H9 (cell line): ENCODE data around the gene SP3. TPM values are rescaled to one million over a fixed set of nuclear protein-coding genes. Genes with fewer than 3 reads are reported as not detected.

Experiments used
- DNase-seq: peaks from one replicate; pipeline ENCODE4 v3.0.0-alpha.2; 2017
- H2AFZ ChIP-seq: one replicate; pipeline ENCODE4 v1.6.1; 2013; ENCODE audit warnings: mild to moderate bottlenecking, low read length, control low read depth, moderate library complexity
- H2AK5ac ChIP-seq: 2 replicates; pipeline ENCODE4 v1.6.1; 2013; ENCODE audit warnings: low read length, control low read depth, mixed read lengths; ENCODE audit not compliant: insufficient read length
- H2BK120ac ChIP-seq: one replicate; pipeline ENCODE4 v1.6.1; 2013; ENCODE audit warnings: low read depth, mild to moderate bottlenecking, low read length, control low read depth, inconsistent platforms; ENCODE audit not compliant: poor library complexity, severe bottlenecking
- H2BK12ac ChIP-seq: 2 replicates; pipeline ENCODE4 v1.6.1; 2013; ENCODE audit warnings: low read length, control low read depth, mixed read lengths, low read depth; ENCODE audit not compliant: insufficient read length
- H2BK15ac ChIP-seq: 2 replicates; pipeline ENCODE4 v1.6.1; 2013; ENCODE audit warnings: low read depth, low read length, control low read depth
- H2BK20ac ChIP-seq: one replicate; pipeline ENCODE4 v1.6.1; 2013; ENCODE audit warnings: low read depth, mild to moderate bottlenecking, low read length, control low read depth, inconsistent platforms; ENCODE audit not compliant: poor library complexity, severe bottlenecking
- H2BK5ac ChIP-seq: 2 replicates; pipeline ENCODE4 v1.6.1; 2013; ENCODE audit warnings: low read length, control low read depth, mixed read lengths; ENCODE audit not compliant: insufficient read length
- H3K14ac ChIP-seq: 2 replicates; pipeline ENCODE4 v1.6.1; 2013; ENCODE audit warnings: low read length, control low read depth; ENCODE audit not compliant: insufficient read depth
- H3K18ac ChIP-seq: 2 replicates; pipeline ENCODE4 v1.6.1; 2013; ENCODE audit warnings: low read depth, mild to moderate bottlenecking, mixed read lengths, low read length, control low read depth; ENCODE audit not compliant: insufficient read length
- H3K23ac ChIP-seq: 2 replicates; pipeline ENCODE4 v1.6.1; 2013; ENCODE audit warnings: low read length, control low read depth, mixed read lengths, low read depth; ENCODE audit not compliant: insufficient read length
- H3K23me2 ChIP-seq: 2 replicates; pipeline ENCODE4 v1.6.1; 2013; ENCODE audit warnings: low read depth, mild to moderate bottlenecking, mixed read lengths, low read length, control low read depth; ENCODE audit not compliant: insufficient read length, poor library complexity, severe bottlenecking
- H3K27ac ChIP-seq: 2 replicates; pipeline ENCODE4 v1.5.1; 2013; ENCODE audit warnings: low read length, control low read depth, mixed read lengths, low read depth; ENCODE audit not compliant: insufficient read length
- H3K27me3 ChIP-seq: 2 replicates; pipeline ENCODE4 v1.6.1; 2013; ENCODE audit warnings: low read length, control low read depth, inconsistent platforms; ENCODE audit not compliant: insufficient read depth
- H3K4ac ChIP-seq: 2 replicates; pipeline ENCODE4 v1.6.1; 2013; ENCODE audit warnings: low read depth, mild to moderate bottlenecking, control low read depth, inconsistent platforms, low read length, moderate library complexity
- H3K4me1 ChIP-seq: 2 replicates; pipeline ENCODE4 v1.6.1; 2013; ENCODE audit warnings: low read length, control low read depth, inconsistent platforms; ENCODE audit not compliant: insufficient read depth
- H3K4me2 ChIP-seq: 2 replicates; pipeline ENCODE4 v1.6.1; 2013; ENCODE audit warnings: low read length, control low read depth, mixed read lengths; ENCODE audit not compliant: insufficient read length, insufficient read depth
- H3K56ac ChIP-seq: 2 replicates; pipeline ENCODE4 v1.6.1; 2013; ENCODE audit warnings: low read depth, mild to moderate bottlenecking, mixed read lengths, low read length, control low read depth; ENCODE audit not compliant: insufficient read length
- H3K79me1 ChIP-seq: 2 replicates; pipeline ENCODE4 v1.6.1; 2013; ENCODE audit warnings: low read depth, mild to moderate bottlenecking, moderate library complexity, low read length, control low read depth, inconsistent platforms; ENCODE audit not compliant: insufficient read depth, poor library complexity, severe bottlenecking
- H3K79me2 ChIP-seq: 2 replicates; pipeline ENCODE4 v1.6.1; 2013; ENCODE audit warnings: low read length, control low read depth, inconsistent platforms; ENCODE audit not compliant: insufficient read depth
- H3K9ac ChIP-seq: 2 replicates; pipeline ENCODE4 v1.6.1; 2013; ENCODE audit warnings: low read length, control low read depth, mixed read lengths; ENCODE audit not compliant: insufficient read length; ENCODE audit errors: extremely low read depth
- H3K9me3 ChIP-seq: one replicate; pipeline ENCODE4 v1.6.1; 2013; ENCODE audit warnings: low read depth, low read length, inconsistent platforms; ENCODE audit not compliant: control insufficient read depth
- H3T11ph ChIP-seq: one replicate; pipeline ENCODE4 v1.6.1; 2013; ENCODE audit warnings: mild to moderate bottlenecking, low read length, control low read depth, inconsistent platforms
- H4K20me1 ChIP-seq: one replicate; pipeline ENCODE4 v1.6.1; 2013; ENCODE audit not compliant: control insufficient read depth, insufficient read length, insufficient read depth
- H4K5ac ChIP-seq: 2 replicates; pipeline ENCODE4 v1.6.1; 2013; ENCODE audit warnings: low read depth, mild to moderate bottlenecking, mixed read lengths, low read length, control low read depth; ENCODE audit not compliant: insufficient read length
- H4K8ac ChIP-seq: replicated peaks from 2 replicates; pipeline ENCODE4 v1.6.1; 2013; ENCODE audit warnings: low read length, control low read depth, mixed read lengths, low read depth; ENCODE audit not compliant: insufficient read length
- H4K91ac ChIP-seq: 2 replicates; pipeline ENCODE4 v1.6.1; 2013; ENCODE audit warnings: low read depth, mild to moderate bottlenecking, moderate library complexity, mixed read lengths, low read length, control low read depth; ENCODE audit not compliant: insufficient read length
- H3K27ac Mint-ChIP-seq, 3 experiments: 2 replicates in 2 of 3; 3 replicates in 1 of 3; pipeline ENCODE4 v1.8.0; 2020 to 2021; ENCODE audit warnings: mixed read lengths in 3 of 3, mild to moderate bottlenecking in 1 of 3, moderate library complexity in 1 of 3
- H3K27me3 Mint-ChIP-seq: 2 replicates; pipeline ENCODE4 v1.8.0; 2021; ENCODE audit warnings: low read depth, mild to moderate bottlenecking, moderate library complexity, mixed read lengths
- H3K36me3 Mint-ChIP-seq, 3 experiments: 2 replicates in 2 of 3; 3 replicates in 1 of 3; pipeline ENCODE4 v1.8.0; 2020 to 2021; ENCODE audit warnings: low read depth in 3 of 3, mixed read lengths in 3 of 3; ENCODE audit not compliant: insufficient read depth in 1 of 3
- H3K4me1 Mint-ChIP-seq, 2 experiments: 2 replicates each; pipeline ENCODE4 v1.8.0; 2020; ENCODE audit warnings: mixed read lengths in 2 of 2
- H3K4me3 Mint-ChIP-seq, 2 experiments: 2 replicates in 1 of 2; 3 replicates in 1 of 2; pipeline ENCODE4 v1.8.0; 2020 to 2021; ENCODE audit warnings: mild to moderate bottlenecking in 2 of 2, mixed read lengths in 2 of 2, moderate library complexity in 1 of 2
- H3K9me3 Mint-ChIP-seq, 2 experiments: 2 replicates in 1 of 2; 3 replicates in 1 of 2; pipeline ENCODE4 v1.8.0; 2020; ENCODE audit warnings: mild to moderate bottlenecking in 2 of 2, mixed read lengths in 2 of 2, moderate library complexity in 1 of 2
- WGBS: extraction: QIAGEN DNeasy Blood & Tissue Kit; methylation state at CpG from one replicate; pipeline ENCODE4 v1.1.7; 2013; ENCODE audit warnings: missing lambda C conversion rate, low lambda C conversion rate, mixed read lengths; ENCODE audit not compliant: insufficient read length; ENCODE audit errors: extremely low coverage; 5-methylcytosine and 5-hydroxymethylcytosine counted together
- total RNA-seq: library from RNA; stranded (reverse); gene quantifications from 2 replicates; pipeline ENCODE4 v1.2.1, GENCODE V29; 2021
- TF ChIP-seq, protein P1 (sequence below): fragments of 200-600 bp; sonication (generic); conservative IDR thresholded peaks from 3 replicates; pipeline ENCODE4 v1.8.0; 2021; ENCODE audit warnings: antibody characterized with exemption, mild to moderate bottlenecking

Gene SP3
- total RNA-seq, 1 experiment from 2014 or later: 86.3 TPM

DNA sequence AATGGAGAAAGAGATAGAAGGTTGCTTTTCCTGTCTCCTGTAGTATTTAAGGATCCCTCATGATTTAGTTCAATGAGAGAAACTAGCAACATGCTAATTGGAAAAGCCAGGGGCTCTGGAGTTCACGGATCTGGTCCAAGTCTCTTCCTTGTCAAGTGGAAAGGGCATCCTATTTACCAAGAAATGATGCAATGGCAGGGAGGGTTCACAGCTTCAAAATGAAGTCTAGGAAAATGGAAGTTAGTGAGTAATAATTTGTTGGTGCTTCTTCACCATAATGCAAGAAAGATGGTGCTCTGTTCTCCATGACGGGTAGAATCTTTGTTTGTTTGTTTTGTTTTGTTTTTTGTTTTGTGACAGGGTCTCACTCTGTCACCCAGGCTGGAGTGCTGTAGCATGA is 34.6 kb upstream of the SP3 start:
- Mint-ChIP-seq H3K36me3 (no peaks in the 10 kb centered on the region), H3K27me3 (peaks cover 3% of the 10 kb centered on the region), H3K4me1 (peaks cover 3 to 4% of the 10 kb centered on the region in 2 experiments; a peak in 2 of 4 replicates), H3K9me3 (no peaks in the 10 kb centered on the region; a peak in 1 of 5 replicates), H3K27ac (no peak overlapping the region), H3K4me3 (no peak overlapping the region)
- Histone ChIP-seq H3K27ac (no peak overlapping the region), H4K8ac (no peak overlapping the region), H3K56ac (no peak overlapping the region), H4K91ac (no peak overlapping the region), H3T11ph (no peak overlapping the region), H3K14ac (no peak overlapping the region), H3K79me1 (no peaks in the 10 kb centered on the region), H2BK120ac (no peak overlapping the region), H3K9me3 (no peaks in the 10 kb centered on the region), H3K23ac (no peak overlapping the region), H3K4me2 (no peak overlapping the region), H4K5ac (no peak overlapping the region), H2BK12ac (no peak overlapping the region), H2AFZ (no peak overlapping the region), H3K79me2 (no peaks in the 10 kb centered on the region), H3K23me2 (no peaks in the 10 kb centered on the region), H2BK15ac (no peak overlapping the region), H4K20me1 (no peaks in the 10 kb centered on the region), H3K4ac (no peak overlapping the region), H2BK20ac (no peak overlapping the region), H3K18ac (no peak overlapping the region), H2BK5ac (no peak overlapping the region), H2AK5ac (no peak overlapping the region), H3K9ac (no peak overlapping the region), H3K4me1 (no peaks in the 10 kb centered on the region; the same call in 1 of the 2 replicates), H3K27me3 (no peaks in the 10 kb centered on the region)
- TF ChIP-seq, protein P1, sequence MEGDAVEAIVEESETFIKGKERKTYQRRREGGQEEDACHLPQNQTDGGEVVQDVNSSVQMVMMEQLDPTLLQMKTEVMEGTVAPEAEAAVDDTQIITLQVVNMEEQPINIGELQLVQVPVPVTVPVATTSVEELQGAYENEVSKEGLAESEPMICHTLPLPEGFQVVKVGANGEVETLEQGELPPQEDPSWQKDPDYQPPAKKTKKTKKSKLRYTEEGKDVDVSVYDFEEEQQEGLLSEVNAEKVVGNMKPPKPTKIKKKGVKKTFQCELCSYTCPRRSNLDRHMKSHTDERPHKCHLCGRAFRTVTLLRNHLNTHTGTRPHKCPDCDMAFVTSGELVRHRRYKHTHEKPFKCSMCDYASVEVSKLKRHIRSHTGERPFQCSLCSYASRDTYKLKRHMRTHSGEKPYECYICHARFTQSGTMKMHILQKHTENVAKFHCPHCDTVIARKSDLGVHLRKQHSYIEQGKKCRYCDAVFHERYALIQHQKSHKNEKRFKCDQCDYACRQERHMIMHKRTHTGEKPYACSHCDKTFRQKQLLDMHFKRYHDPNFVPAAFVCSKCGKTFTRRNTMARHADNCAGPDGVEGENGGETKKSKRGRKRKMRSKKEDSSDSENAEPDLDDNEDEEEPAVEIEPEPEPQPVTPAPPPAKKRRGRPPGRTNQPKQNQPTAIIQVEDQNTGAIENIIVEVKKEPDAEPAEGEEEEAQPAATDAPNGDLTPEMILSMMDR: no peak
- no CpG with 5 or more reads among the region's 2 CpGs for WGBS
- no peak for DNase-seq
